ENCODE measurements around the gene SLC7A5.

- TF ChIP-seq MAX (IDR thresholded peaks at IDR 0.05; ENCODE audit: insufficient read depth, insufficient read length) (no peak), POLR2AphosphoS5 (IDR thresholded peaks at IDR 0.05; ENCODE audit: insufficient read depth, low read depth, low read length) (no peak), CTCF (IDR thresholded peaks at IDR 0.05; ENCODE audit: extremely low read depth in 1 of 2, insufficient read depth in 1 of 2, low read depth in 1 of 2, low read length in 2 of 2) (no peak), POLR2A (IDR thresholded peaks at IDR 0.05; ENCODE audit: low read depth, low read length) (no peak), EZH2 (IDR thresholded peaks at IDR 0.05; ENCODE audit: borderline replicate concordance, low read depth, low read length, severe bottlenecking) (no peak), GATA2 (IDR thresholded peaks at IDR 0.05; ENCODE audit: insufficient read depth, insufficient read length, low read depth, low read length) (no peak), JUN (IDR thresholded peaks at IDR 0.05; ENCODE audit: borderline replicate concordance, insufficient read depth, insufficient read length, low read depth) (no peak), FOS (IDR thresholded peaks at IDR 0.05; ENCODE audit: borderline replicate concordance, insufficient read depth, low read length) (no peak)
Measured at GRCh38 chr16:87844120-87844733, 25.1 kb downstream of the SLC7A5 start.
